HepG2 (cell line): Measurements from ENCODE around the gene SNX3. TPM values are rescaled to one million over a fixed set of nuclear protein-coding genes. Genes with fewer than 3 reads are reported as not detected.

Experiments
- ARNT ChIP-seq: fragments of 450-650 bp; IDR thresholded peaks from 2 replicates; pipeline ENCODE4 v1.6.1; 2017
- HNRNPLL ChIP-seq: fragments of 200-400 bp; formaldehyde crosslinking; IDR thresholded peaks from 2 replicates; pipeline ENCODE4 v1.6.1; 2017; ENCODE audit warnings: mild to moderate bottlenecking, low read depth, low read length; ENCODE audit not compliant: poor library complexity, severe bottlenecking
- PHF8 ChIP-seq: sonication (generic); formaldehyde crosslinking; IDR thresholded peaks from 2 replicates; pipeline ENCODE4 v1.5.0; 2020; ENCODE audit warnings: missing genetic modification reagents
- RAD21 ChIP-seq: fragments of 450-650 bp; formaldehyde crosslinking; IDR thresholded peaks from 2 replicates; pipeline ENCODE4 v1.5.0; 2020; ENCODE audit warnings: mild to moderate bottlenecking
- SRSF4 ChIP-seq: fragments of 200-400 bp; formaldehyde crosslinking; IDR thresholded peaks from one replicate; pipeline ENCODE4 v1.6.1; 2018; ENCODE audit warnings: mild to moderate bottlenecking, low read depth, low read length, moderate library complexity; ENCODE audit not compliant: poor library complexity, severe bottlenecking
- TARDBP ChIP-seq: sonication (generic); formaldehyde crosslinking; IDR thresholded peaks from 2 replicates; pipeline ENCODE4 v1.8.0; 2022; ENCODE audit warnings: mild to moderate bottlenecking, missing genetic modification reagents
- ZBTB38 ChIP-seq: sonication (generic); formaldehyde crosslinking; IDR thresholded peaks from 2 replicates; pipeline ENCODE4 v1.5.1; 2020; ENCODE audit warnings: mild to moderate bottlenecking, missing genetic modification reagents
- ZFX ChIP-seq: sonication (generic); formaldehyde crosslinking; IDR thresholded peaks from 2 replicates; pipeline ENCODE4 v1.4.0; 2020; ENCODE audit warnings: mild to moderate bottlenecking, low read depth, missing genetic modification reagents, moderate library complexity
- ZNF800 ChIP-seq: sonication (generic); formaldehyde crosslinking; IDR thresholded peaks from 2 replicates; pipeline ENCODE4 v1.4.0; 2020; ENCODE audit warnings: missing genetic modification reagents
- polyA plus RNA-seq, 8 experiments: library from polyadenylated mRNA; depleted of rRNA in 3 of 8; stranded (reverse) in 7 of 8; unstranded in 1 of 8; fragments of >200 nt; fragmentation: Illumina TruSeq in 4 of 8; extraction: Trizol in 4 of 8; gene quantifications; 2 replicates each; pipeline versions ENCODE4 v1.2.1 to v1.2.3, GENCODE V29; 2011 to 2016; ENCODE audit warnings: low read depth in 4 of 8, missing spikeins in 1 of 8, mixed read lengths in 1 of 8; ENCODE audit not compliant: insufficient read depth in 1 of 8
- total RNA-seq, 5 experiments: library from RNA; depleted of rRNA; stranded (reverse); fragments of >200 nt; fragmentation: Illumina TruSeq; extraction: Trizol; gene quantifications; 2 replicates each; pipeline ENCODE4 v1.2.3, GENCODE V29; 2016; ENCODE audit warnings: low read depth in 1 of 5
- TF ChIP-seq, protein P1 (sequence below): sonication (generic); formaldehyde crosslinking; IDR thresholded peaks from 2 replicates; pipeline ENCODE4 v1.5.1; 2020; ENCODE audit warnings: mild to moderate bottlenecking, missing genetic modification reagents, moderate library complexity
- TF ChIP-seq, protein P2 (sequence below): sonication (generic); formaldehyde crosslinking; IDR thresholded peaks from 2 replicates; pipeline ENCODE4 v1.4.0; 2020; ENCODE audit warnings: mild to moderate bottlenecking, missing genetic modification reagents

SNX3 gene
- total and polyA plus RNA-seq, 2 of the 13 experiments (the other 11 are each of a cell fraction or from before 2014, with no cell fraction given), result 84.9 to 226 TPM

- no peak for TF ChIP-seq SRSF4
- peak; percentile 68 for TF ChIP-seq RAD21 (CRISPR knock-in tag)
- TF ChIP-seq, protein P1, sequence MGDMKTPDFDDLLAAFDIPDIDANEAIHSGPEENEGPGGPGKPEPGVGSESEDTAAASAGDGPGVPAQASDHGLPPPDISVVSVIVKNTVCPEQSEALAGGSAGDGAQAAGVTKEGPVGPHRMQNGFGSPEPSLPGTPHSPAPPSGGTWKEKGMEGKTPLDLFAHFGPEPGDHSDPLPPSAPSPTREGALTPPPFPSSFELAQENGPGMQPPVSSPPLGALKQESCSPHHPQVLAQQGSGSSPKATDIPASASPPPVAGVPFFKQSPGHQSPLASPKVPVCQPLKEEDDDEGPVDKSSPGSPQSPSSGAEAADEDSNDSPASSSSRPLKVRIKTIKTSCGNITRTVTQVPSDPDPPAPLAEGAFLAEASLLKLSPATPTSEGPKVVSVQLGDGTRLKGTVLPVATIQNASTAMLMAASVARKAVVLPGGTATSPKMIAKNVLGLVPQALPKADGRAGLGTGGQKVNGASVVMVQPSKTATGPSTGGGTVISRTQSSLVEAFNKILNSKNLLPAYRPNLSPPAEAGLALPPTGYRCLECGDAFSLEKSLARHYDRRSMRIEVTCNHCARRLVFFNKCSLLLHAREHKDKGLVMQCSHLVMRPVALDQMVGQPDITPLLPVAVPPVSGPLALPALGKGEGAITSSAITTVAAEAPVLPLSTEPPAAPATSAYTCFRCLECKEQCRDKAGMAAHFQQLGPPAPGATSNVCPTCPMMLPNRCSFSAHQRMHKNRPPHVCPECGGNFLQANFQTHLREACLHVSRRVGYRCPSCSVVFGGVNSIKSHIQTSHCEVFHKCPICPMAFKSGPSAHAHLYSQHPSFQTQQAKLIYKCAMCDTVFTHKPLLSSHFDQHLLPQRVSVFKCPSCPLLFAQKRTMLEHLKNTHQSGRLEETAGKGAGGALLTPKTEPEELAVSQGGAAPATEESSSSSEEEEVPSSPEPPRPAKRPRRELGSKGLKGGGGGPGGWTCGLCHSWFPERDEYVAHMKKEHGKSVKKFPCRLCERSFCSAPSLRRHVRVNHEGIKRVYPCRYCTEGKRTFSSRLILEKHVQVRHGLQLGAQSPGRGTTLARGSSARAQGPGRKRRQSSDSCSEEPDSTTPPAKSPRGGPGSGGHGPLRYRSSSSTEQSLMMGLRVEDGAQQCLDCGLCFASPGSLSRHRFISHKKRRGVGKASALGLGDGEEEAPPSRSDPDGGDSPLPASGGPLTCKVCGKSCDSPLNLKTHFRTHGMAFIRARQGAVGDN (CRISPR knock-in tag), result peak; percentile 57
- peak; percentile 43; the same call in 1 of the 2 replicates for TF ChIP-seq ZBTB38 (CRISPR knock-in tag)
- TF ChIP-seq, protein P2, sequence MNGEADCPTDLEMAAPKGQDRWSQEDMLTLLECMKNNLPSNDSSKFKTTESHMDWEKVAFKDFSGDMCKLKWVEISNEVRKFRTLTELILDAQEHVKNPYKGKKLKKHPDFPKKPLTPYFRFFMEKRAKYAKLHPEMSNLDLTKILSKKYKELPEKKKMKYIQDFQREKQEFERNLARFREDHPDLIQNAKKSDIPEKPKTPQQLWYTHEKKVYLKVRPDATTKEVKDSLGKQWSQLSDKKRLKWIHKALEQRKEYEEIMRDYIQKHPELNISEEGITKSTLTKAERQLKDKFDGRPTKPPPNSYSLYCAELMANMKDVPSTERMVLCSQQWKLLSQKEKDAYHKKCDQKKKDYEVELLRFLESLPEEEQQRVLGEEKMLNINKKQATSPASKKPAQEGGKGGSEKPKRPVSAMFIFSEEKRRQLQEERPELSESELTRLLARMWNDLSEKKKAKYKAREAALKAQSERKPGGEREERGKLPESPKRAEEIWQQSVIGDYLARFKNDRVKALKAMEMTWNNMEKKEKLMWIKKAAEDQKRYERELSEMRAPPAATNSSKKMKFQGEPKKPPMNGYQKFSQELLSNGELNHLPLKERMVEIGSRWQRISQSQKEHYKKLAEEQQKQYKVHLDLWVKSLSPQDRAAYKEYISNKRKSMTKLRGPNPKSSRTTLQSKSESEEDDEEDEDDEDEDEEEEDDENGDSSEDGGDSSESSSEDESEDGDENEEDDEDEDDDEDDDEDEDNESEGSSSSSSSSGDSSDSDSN (CRISPR knock-in tag), result peak; percentile 87
- 0 out of 2 replicates have a peak, but pooled peaks have one; percentile 30 for TF ChIP-seq ZNF800 (CRISPR knock-in tag)
- TF ChIP-seq ARNT, result no peak
- TF ChIP-seq HNRNPLL, result peak; percentile 38
- peak; percentile 56 for TF ChIP-seq PHF8 (CRISPR knock-in tag)
- no peak for TF ChIP-seq TARDBP
- peak; percentile 64; the same call in 1 of the 2 replicates for TF ChIP-seq ZFX (CRISPR knock-in tag)
Measured at GRCh38 chr6:108168501-108169463, 92.1 kb downstream of the SNX3 start (continued).
